ENCODE measurements around the gene KLF12. TPM values are rescaled to one million over a fixed set of nuclear protein-coding genes. Genes with fewer than 3 reads are reported as not detected.

The KLF12 gene
- total RNA-seq, 3 donors from 2014 or later (not counting 1 experiment from before 2014, with no cell fraction given): 104 to 119 (median 108) TPM

GRCh38 chr13:74154981-74155380, 20.8 kb upstream of the KLF12 start:
- intact Hi-C loops (cut with micrococcal nuclease): no loop called here
- Mint-ChIP-seq H3K27ac (no peak overlapping the region), H3K4me1 (no peaks in the 10 kb centered on the region)

GRCh38 chr13:74153316-74153715, 19.1 kb upstream of the KLF12 start:
- Mint-ChIP-seq H3K27ac (no peak overlapping the region), H3K4me3 (no peak overlapping the region), H3K4me1 (no peaks in the 10 kb centered on the region), H3K9me3 (no peaks in the 10 kb centered on the region), H3K36me3 (no peaks in the 10 kb centered on the region), H3K27me3 (ENCODE audit: low read depth in 2 of 2) (peaks cover 37 to 52% of the 10 kb centered on the region in 2 donors)
- DNase-seq (no peak), ATAC-seq (no peak)
- Histone ChIP-seq H3K27me3 (ENCODE audit: control insufficient read depth, insufficient read depth, low read length) (no peaks in the 10 kb centered on the region), H3K9me3 (ENCODE audit: control insufficient read depth, insufficient read depth, low read length) (no peaks in the 10 kb centered on the region), H3K4me3 (ENCODE audit: low read length) (no peak overlapping the region), H3K27ac (ENCODE audit: low read length) (no peak overlapping the region), H3K4me1 (ENCODE audit: control insufficient read depth, insufficient read depth, low read length) (no peaks in the 10 kb centered on the region), H3K36me3 (ENCODE audit: control insufficient read depth, insufficient read depth, low read length) (no peaks in the 10 kb centered on the region)
- 71% methylated on average over 2 of the region's 2 CpGs for WGBS (ENCODE audit: insufficient coverage)
- no peak for TF ChIP-seq CTCF (IDR thresholded peaks at IDR 0.05)
- intact Hi-C loops (cut with micrococcal nuclease): no loop called here

More at GRCh38 chr13:74154981-74155380, 20.8 kb upstream of the KLF12 start:
- Mint-ChIP-seq H3K9me3 (no peaks in the 10 kb centered on the region), H3K4me3 (no peak overlapping the region), H3K36me3 (no peaks in the 10 kb centered on the region), H3K27me3 (ENCODE audit: low read depth in 2 of 2) (peaks cover 29 to 46% of the 10 kb centered on the region in 2 donors)
- H3K9me3 ChIP-seq (ENCODE audit: control insufficient read depth, insufficient read depth, low read length): no peaks in the 10 kb centered on the region
- H3K36me3 ChIP-seq (ENCODE audit: control insufficient read depth, insufficient read depth, low read length): no peaks in the 10 kb centered on the region
- no peaks in the 10 kb centered on the region for H3K27me3 ChIP-seq (ENCODE audit: control insufficient read depth, insufficient read depth, low read length)
- no peak for DNase-seq
- ATAC-seq: no peak
- no peak for TF ChIP-seq CTCF (IDR thresholded peaks at IDR 0.05)
- no peaks in the 10 kb centered on the region for H3K4me1 ChIP-seq (ENCODE audit: control insufficient read depth, insufficient read depth, low read length)
- WGBS (ENCODE audit: insufficient coverage): 100% methylated on average over 2 of the region's 3 CpGs
- H3K27ac ChIP-seq (ENCODE audit: low read length): no peak overlapping the region
- H3K4me3 ChIP-seq (ENCODE audit: low read length): no peak overlapping the region

GRCh38 chr13:74151859-74152258, 17.7 kb upstream of the KLF12 start:
- no peak for ATAC-seq
- DNase-seq: no peak
- Histone ChIP-seq H3K27ac (ENCODE audit: low read length) (no peak overlapping the region), H3K9me3 (ENCODE audit: control insufficient read depth, insufficient read depth, low read length) (no peaks in the 10 kb centered on the region), H3K4me1 (ENCODE audit: control insufficient read depth, insufficient read depth, low read length) (no peaks in the 10 kb centered on the region), H3K4me3 (ENCODE audit: low read length) (no peak overlapping the region), H3K36me3 (ENCODE audit: control insufficient read depth, insufficient read depth, low read length) (no peaks in the 10 kb centered on the region), H3K27me3 (ENCODE audit: control insufficient read depth, insufficient read depth, low read length) (no peaks in the 10 kb centered on the region)
- Mint-ChIP-seq H3K9me3 (no peaks in the 10 kb centered on the region), H3K27ac (no peak overlapping the region), H3K4me1 (no peaks in the 10 kb centered on the region), H3K4me3 (no peak overlapping the region), H3K27me3 (ENCODE audit: low read depth in 2 of 2) (peaks cover 31 to 41% of the 10 kb centered on the region in 2 donors), H3K36me3 (no peaks in the 10 kb centered on the region)
- WGBS (ENCODE audit: insufficient coverage): 65% methylated on average over 3 of the region's 3 CpGs
- intact Hi-C loops (cut with micrococcal nuclease): no loop called here
- no peak for TF ChIP-seq CTCF (IDR thresholded peaks at IDR 0.05)

DNA sequence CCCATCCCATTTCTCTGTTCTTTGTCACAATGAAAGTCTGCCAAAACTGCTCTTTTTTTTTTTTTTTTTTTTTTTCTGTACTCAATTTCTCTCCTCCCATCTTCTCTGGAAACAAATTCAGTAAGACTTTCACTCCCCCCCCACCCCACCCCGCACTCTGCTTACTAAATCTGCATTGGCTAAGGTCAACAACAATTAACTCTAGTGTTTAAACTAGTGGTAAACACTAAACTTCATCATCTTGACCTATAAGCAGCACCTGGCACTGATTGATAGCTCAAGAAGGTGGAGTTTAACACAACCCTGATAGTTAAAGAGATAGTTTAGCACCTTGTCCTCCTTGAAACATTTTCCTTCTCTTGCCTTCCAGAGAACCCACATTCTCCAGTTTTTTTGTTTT, 14.1 kb upstream of the KLF12 start:
- 90% methylated on average over 1 of the region's 1 CpG for WGBS (ENCODE audit: insufficient coverage)
- no peaks in the 10 kb centered on the region for H3K9me3 Mint-ChIP-seq
- H3K4me1 Mint-ChIP-seq: no peaks in the 10 kb centered on the region
- Histone ChIP-seq H3K36me3 (ENCODE audit: control insufficient read depth, insufficient read depth, low read length) (no peaks in the 10 kb centered on the region), H3K27me3 (ENCODE audit: control insufficient read depth, insufficient read depth, low read length) (no peaks in the 10 kb centered on the region), H3K4me3 (ENCODE audit: low read length) (no peak overlapping the region), H3K9me3 (ENCODE audit: control insufficient read depth, insufficient read depth, low read length) (no peaks in the 10 kb centered on the region), H3K4me1 (ENCODE audit: control insufficient read depth, insufficient read depth, low read length) (no peaks in the 10 kb centered on the region), H3K27ac (ENCODE audit: low read length) (no peak overlapping the region)
- H3K36me3 Mint-ChIP-seq: no peaks in the 10 kb centered on the region
- no peak for DNase-seq
- H3K27ac Mint-ChIP-seq: no peak overlapping the region
- H3K27me3 Mint-ChIP-seq (ENCODE audit: low read depth in 2 of 2): peaks cover 10 to 15% of the 10 kb centered on the region in 2 donors
- TF ChIP-seq CTCF (IDR thresholded peaks at IDR 0.05): no peak
- intact Hi-C loops (cut with micrococcal nuclease): no loop called here
- no peak for ATAC-seq
- no peak overlapping the region for H3K4me3 Mint-ChIP-seq

Measured in natural killer cell (primary cell).